Keratinocyte (primary cell): ENCODE results near the gene PHLPP1.

Experiments
- EZH2 ChIP-seq: IDR thresholded peaks from one replicate; pipeline ENCODE4 v1.6.1; 2012; ENCODE audit warnings: inconsistent platforms, mild to moderate bottlenecking, low read length, moderate library complexity
- TF ChIP-seq, protein P1 (sequence below), 3 experiments: IDR thresholded peaks in 1 of 3; conservative IDR thresholded peaks in 1 of 3; optimal IDR thresholded peaks in 1 of 3; 2 replicates in 2 of 3; 3 replicates in 1 of 3; pipeline versions ENCODE3 to v1.5.1; 2011; ENCODE audit warnings: low read length in 3 of 3, mild to moderate bottlenecking in 3 of 3, moderate library complexity in 2 of 3, control low read depth in 1 of 3, inconsistent platforms in 1 of 3; ENCODE audit not compliant: insufficient read depth in 2 of 3; ENCODE audit errors: extremely low read depth in 1 of 3

DNA sequence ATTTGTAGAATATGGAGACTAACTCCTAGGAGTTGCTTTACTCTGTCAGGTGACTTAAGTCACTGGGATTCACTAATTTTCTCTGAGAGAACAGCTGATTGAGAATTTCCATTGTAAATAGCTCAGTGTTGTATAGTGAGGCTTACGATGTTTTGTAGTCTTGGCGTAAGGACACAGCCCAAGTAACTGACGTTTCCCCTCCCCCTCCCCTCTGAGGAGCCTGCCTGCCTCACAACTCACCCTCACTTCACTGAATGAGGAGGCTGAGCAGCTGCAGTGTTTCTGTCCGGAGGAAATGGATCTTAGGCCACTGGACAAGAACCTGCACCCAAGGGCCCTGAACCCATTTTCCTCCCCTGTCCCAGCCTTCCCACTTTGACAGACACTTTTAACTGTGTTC lies 264.6 kb downstream of the PHLPP1 start:
- TF ChIP-seq, protein P1, sequence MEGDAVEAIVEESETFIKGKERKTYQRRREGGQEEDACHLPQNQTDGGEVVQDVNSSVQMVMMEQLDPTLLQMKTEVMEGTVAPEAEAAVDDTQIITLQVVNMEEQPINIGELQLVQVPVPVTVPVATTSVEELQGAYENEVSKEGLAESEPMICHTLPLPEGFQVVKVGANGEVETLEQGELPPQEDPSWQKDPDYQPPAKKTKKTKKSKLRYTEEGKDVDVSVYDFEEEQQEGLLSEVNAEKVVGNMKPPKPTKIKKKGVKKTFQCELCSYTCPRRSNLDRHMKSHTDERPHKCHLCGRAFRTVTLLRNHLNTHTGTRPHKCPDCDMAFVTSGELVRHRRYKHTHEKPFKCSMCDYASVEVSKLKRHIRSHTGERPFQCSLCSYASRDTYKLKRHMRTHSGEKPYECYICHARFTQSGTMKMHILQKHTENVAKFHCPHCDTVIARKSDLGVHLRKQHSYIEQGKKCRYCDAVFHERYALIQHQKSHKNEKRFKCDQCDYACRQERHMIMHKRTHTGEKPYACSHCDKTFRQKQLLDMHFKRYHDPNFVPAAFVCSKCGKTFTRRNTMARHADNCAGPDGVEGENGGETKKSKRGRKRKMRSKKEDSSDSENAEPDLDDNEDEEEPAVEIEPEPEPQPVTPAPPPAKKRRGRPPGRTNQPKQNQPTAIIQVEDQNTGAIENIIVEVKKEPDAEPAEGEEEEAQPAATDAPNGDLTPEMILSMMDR (optimal IDR thresholded peaks at IDR 0.05 in 1 of 3, IDR thresholded peaks at IDR 0.05 in 1 of 3, conservative IDR thresholded peaks at IDR 0.05 in 1 of 3; ENCODE audit: extremely low read depth in 1 of 3, insufficient read depth in 2 of 3, low read length in 3 of 3) = no peak
- no peak for TF ChIP-seq EZH2
